SK-MEL-5 (cell line): ENCODE data around the gene CACNG8. TPM values are rescaled to one million over a fixed set of nuclear protein-coding genes. Genes with fewer than 3 reads are reported as not detected.
"Not testable (repeated sequence)": the region's sequence is repeated elsewhere in the genome, so short reads cannot be mapped to it uniquely, and the experiment has no call there.

ENCODE experiments used
- DNase-seq: peaks from one replicate; pipeline ENCODE4 v3.0.0-alpha.2; 2016; ENCODE audit warnings: low read depth, low spot score
- in situ Hi-C: cut with HindIII; loops from 2 replicates; pipeline ENCODE4 v1.10.0; 2016; ENCODE audit warnings: low sequenced_read_pairs, high pct_unique_total_duplicates, low pct_unique_long_range_greater_than_20kb
- small RNA-seq, 2 experiments: library from RNA; depleted of rRNA; stranded (forward); fragments of <200 nt; gene quantifications; one replicate each; pipeline ENCODE3, GENCODE V24; 2014
- total RNA-seq: library from RNA; depleted of rRNA; stranded (reverse); fragments of >200 nt; shearing (Covaris generic); gene quantifications from 2 replicates; pipeline ENCODE4 v1.2.3, GENCODE V29; 2014; rRNA removed

Gene CACNG8
- total RNA-seq, 1 experiment from 2014 or later = not detected

GRCh38 chr19:54013866-54014265 lies 51.1 kb downstream of the CACNG8 start:
- no peak for DNase-seq
- in situ Hi-C loops = no loop called here

GRCh38 chr19:54014920-54015560 lies 52.3 kb downstream of the CACNG8 start:
- in situ Hi-C loops = no loop called here
- DNase-seq = no peak

- in situ Hi-C loops = no loop called here
- no peak for DNase-seq
These were observed 54.5 kb downstream of the CACNG8 start for GRCh38 chr19:54017261-54017660.

- in situ Hi-C loops = no loop called here
- DNase-seq = no peak
These were observed 58.6 kb downstream of the CACNG8 start for GRCh38 chr19:54021363-54021762.

GRCh38 chr19:54021932-54022331 lies 59.2 kb downstream of the CACNG8 start:
- in situ Hi-C loops = no loop called here
- DNase-seq = no peak

- DNase-seq = no peak
- in situ Hi-C loops = no loop called here
These were observed 60.5 kb downstream of the CACNG8 start for GRCh38 chr19:54023191-54023590.

GRCh38 chr19:54024660-54025059 lies 61.9 kb downstream of the CACNG8 start:
- in situ Hi-C loops = no loop called here
- DNase-seq = no peak

- in situ Hi-C loops = no loop called here
- no peak for DNase-seq
These were observed 63.9 kb downstream of the CACNG8 start for GRCh38 chr19:54026656-54027055.

GRCh38 chr19:54029301-54029700 lies 66.6 kb downstream of the CACNG8 start:
- in situ Hi-C loops = no loop called here
- no peak for DNase-seq

GRCh38 chr19:54029930-54030490 lies 67.3 kb downstream of the CACNG8 start:
- peak; percentile 85 for DNase-seq
- in situ Hi-C loops = no loop called here

GRCh38 chr19:54030895-54031586 lies 68.3 kb downstream of the CACNG8 start:
- DNase-seq = peak; percentile 56
- in situ Hi-C loops = no loop called here

- no peak for DNase-seq
These were observed 72.8 kb downstream of the CACNG8 start for GRCh38 chr19:54035215-54036178.

GRCh38 chr19:54036542-54036941 lies 73.8 kb downstream of the CACNG8 start:
- DNase-seq, in situ Hi-C loops: not testable (repeated sequence)

More at GRCh38 chr19:54035215-54036178, 72.8 kb downstream of the CACNG8 start:
- in situ Hi-C loops = no loop called here

Small RNA genes within 50 kb of the gene (small RNA-seq; reads per million reads assigned to genes)
- gene AC012314.20 = 0 reads per million in 2 experiments

Other genes with a start within 250 kb of the CACNG8 start
- not detected in 2 replicates for gene NLRP12, start 138.6 kb upstream of the CACNG8 start, total RNA-seq
- 4.0 and 4.5 TPM in 2 replicates for gene MYADM, start 95.1 kb upstream of the CACNG8 start, total RNA-seq
- gene PRKCG, start 80.7 kb upstream of the CACNG8 start, total RNA-seq = not detected in 2 replicates
- gene CACNG7, start 53.7 kb upstream of the CACNG8 start, total RNA-seq = not detected in 2 replicates
- gene CACNG6, start 28.7 kb downstream of the CACNG8 start, total RNA-seq = not detected in 2 replicates
- gene VSTM1, start 101.0 kb downstream of the CACNG8 start, total RNA-seq = not detected in 2 replicates
- gene TARM1, start 118.4 kb downstream of the CACNG8 start, total RNA-seq = not detected in 2 replicates
- gene OSCAR, start 137.9 kb downstream of the CACNG8 start, total RNA-seq = not detected in 2 replicates
- 43.1 and 48.5 TPM in 2 replicates for gene NDUFA3, start 139.9 kb downstream of the CACNG8 start, total RNA-seq
- gene TFPT, start 152.7 kb downstream of the CACNG8 start, total RNA-seq = 33.4 and 39.5 TPM in 2 replicates
- 49.4 and 62.4 TPM in 2 replicates for gene PRPF31, start 152.8 kb downstream of the CACNG8 start, total RNA-seq
- 5.4 and 7.7 TPM in 2 replicates for gene CNOT3, start 174.8 kb downstream of the CACNG8 start, total RNA-seq
- gene LENG1, start 196.8 kb downstream of the CACNG8 start, total RNA-seq = 10.6 and 10.8 TPM in 2 replicates
- not detected in 2 replicates for gene TMC4, start 210.2 kb downstream of the CACNG8 start, total RNA-seq
- gene MBOAT7, start 226.6 kb downstream of the CACNG8 start, total RNA-seq = 32.8 and 33.6 TPM in 2 replicates
- gene TSEN34, start 228.4 kb downstream of the CACNG8 start, total RNA-seq = 46.1 and 49.0 TPM in 2 replicates
- 2,354 and 2,678 TPM in 2 replicates for gene RPS9, start 237.9 kb downstream of the CACNG8 start, total RNA-seq